Astrocyte of the cerebellum (primary cell): Measurements from ENCODE around the gene THAP9.
A peak's percentile ranks its signal among the peaks of the same experiment; 100 is the strongest.

ENCODE experiments used
- DNase-seq: peaks from one replicate; pipeline ENCODE4 v3.0.0-alpha.2; 2011; ENCODE audit warnings: low read depth
- H3K4me3 ChIP-seq: 2 replicates; pipeline ENCODE4 v1.5.1; 2011; ENCODE audit warnings: mild to moderate bottlenecking, low read depth, low read length, moderate library complexity
- CTCF ChIP-seq: IDR thresholded peaks from 2 replicates; pipeline ENCODE4 v1.5.1; 2012; ENCODE audit warnings: low read length, low read depth, moderate library complexity, mild to moderate bottlenecking; ENCODE audit errors: missing control alignments
- in situ Hi-C: cut with HindIII; loops from 2 replicates; pipeline ENCODE4 v1.10.0; 2017; ENCODE audit warnings: low sequenced_read_pairs

Gene THAP9

GRCh38 chr4:82889287-82889686 is 11.2 kb upstream of the THAP9 start:
- in situ Hi-C loops: no loop called here
- no peak for TF ChIP-seq CTCF
- DNase-seq: no peak
- H3K4me3 ChIP-seq: peak overlapping the region; percentile 76

GRCh38 chr4:82890528-82890900 is 10.0 kb upstream of the THAP9 start:
- H3K4me3 ChIP-seq: peak overlapping the region; percentile 76
- no peak for DNase-seq
- in situ Hi-C loops: no loop called here
- no peak for TF ChIP-seq CTCF

GRCh38 chr4:82890901-82891706 is 9.4 kb upstream of the THAP9 start, which contains the start of gene SEC31A:
Gene SEC31A, minus strand, starts transcription at chr4:82891153. Its CDS starts 9,217 bp downstream, at chr4:82881936.
- peak within 1 kb of the TSS; percentile 76 for H3K4me3 ChIP-seq
- DNase-seq: peak; percentile 81
- in situ Hi-C loops: no loop called here
- TF ChIP-seq CTCF: no peak

- no peak for TF ChIP-seq CTCF
- in situ Hi-C loops: no loop called here
- H3K4me3 ChIP-seq: peak overlapping the region; percentile 76
- no peak for DNase-seq
These were observed 8.6 kb upstream of the THAP9 start for GRCh38 chr4:82891707-82892466.

- H3K4me3 ChIP-seq: no peak overlapping the region
- in situ Hi-C loops: no loop called here
- TF ChIP-seq CTCF: no peak
- DNase-seq: no peak
These were observed 8.1 kb upstream of the THAP9 start for GRCh38 chr4:82892467-82892802.

GRCh38 chr4:82893942-82894341 is 6.6 kb upstream of the THAP9 start:
- H3K4me3 ChIP-seq: no peak overlapping the region
- in situ Hi-C loops: no loop called here
- TF ChIP-seq CTCF: no peak
- DNase-seq: no peak
